Measurements from ENCODE around the gene YPEL1. TPM values are rescaled to one million over a fixed set of nuclear protein-coding genes. Genes with fewer than 3 reads are reported as not detected.

The YPEL1 gene
- total and polyA plus RNA-seq, 9 donors: 12.1 to 20.7 (median 18.3) TPM

DNA sequence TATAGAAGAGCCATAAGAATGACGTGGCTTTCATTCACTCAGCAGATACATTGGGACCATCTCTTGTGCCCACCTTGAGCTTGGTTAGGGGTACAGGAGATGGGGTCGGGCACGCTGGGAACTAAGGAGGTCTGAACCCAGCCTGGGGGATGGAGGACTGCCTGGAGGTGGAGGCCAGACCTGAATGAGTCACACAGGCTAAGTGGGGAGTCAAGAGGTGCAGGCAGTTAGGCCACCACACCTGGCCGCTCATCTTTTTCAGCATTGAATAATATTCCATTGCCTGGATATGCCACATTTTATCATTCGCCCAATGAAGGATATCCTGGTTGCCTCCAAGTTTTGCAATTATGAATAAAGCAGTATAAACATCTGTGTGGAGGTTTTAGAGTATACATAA is 73.6 kb downstream of the YPEL1 start:
- no peak overlapping the region for H3K27ac ChIP-seq (ENCODE audit: low read length)
- H3K9me3 ChIP-seq (replicated peaks; ENCODE audit: control insufficient read depth, low read depth, low read length): no peaks in the 10 kb centered on the region
- no peaks in the 10 kb centered on the region for H3K36me3 ChIP-seq (ENCODE audit: control insufficient read depth, insufficient read depth, low read length)
- no peak for DNase-seq
- peaks cover 10% of the 10 kb centered on the region for H3K27me3 ChIP-seq (ENCODE audit: control insufficient read depth, insufficient read depth, low read length)
- no peak overlapping the region for H3K4me3 ChIP-seq (ENCODE audit: low read length)
- WGBS (ENCODE audit: insufficient coverage): 86% methylated on average over 3 of the region's 5 CpGs
- peaks cover 17% of the 10 kb centered on the region for H3K4me1 ChIP-seq (ENCODE audit: control insufficient read depth, insufficient read depth, low read length)

DNA sequence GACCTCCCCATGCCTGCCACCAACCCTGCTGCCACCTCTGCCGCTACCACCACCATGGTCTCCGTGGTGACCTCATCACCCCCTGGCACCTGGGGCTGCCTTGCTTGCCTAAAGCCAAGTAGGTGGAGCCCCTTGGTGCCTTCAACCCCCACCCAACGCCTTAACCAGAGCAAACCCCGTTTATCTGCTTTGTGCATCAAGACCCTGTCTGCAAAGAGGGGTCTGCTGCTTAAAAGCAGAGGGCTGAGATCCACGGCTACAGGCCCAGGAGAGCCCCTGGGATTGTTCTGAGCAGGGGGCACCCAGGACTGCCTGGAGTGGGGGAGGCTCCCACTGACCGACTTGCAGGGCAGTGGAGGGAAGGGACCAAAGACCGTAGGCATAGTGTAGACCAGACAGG is 74.7 kb downstream of the YPEL1 start:
- 75% methylated on average over 6 of the region's 7 CpGs for WGBS (ENCODE audit: insufficient coverage)
- H3K36me3 ChIP-seq (ENCODE audit: control insufficient read depth, insufficient read depth, low read length): no peaks in the 10 kb centered on the region
- no peaks in the 10 kb centered on the region for H3K9me3 ChIP-seq (replicated peaks; ENCODE audit: control insufficient read depth, low read depth, low read length)
- no peak overlapping the region for H3K4me3 ChIP-seq (ENCODE audit: low read length)
- H3K4me1 ChIP-seq (ENCODE audit: control insufficient read depth, insufficient read depth, low read length): peaks cover 12% of the 10 kb centered on the region
- no peak for DNase-seq
- H3K27me3 ChIP-seq (ENCODE audit: control insufficient read depth, insufficient read depth, low read length): peaks cover 10% of the 10 kb centered on the region
- no peak overlapping the region for H3K27ac ChIP-seq (ENCODE audit: low read length)

DNA sequence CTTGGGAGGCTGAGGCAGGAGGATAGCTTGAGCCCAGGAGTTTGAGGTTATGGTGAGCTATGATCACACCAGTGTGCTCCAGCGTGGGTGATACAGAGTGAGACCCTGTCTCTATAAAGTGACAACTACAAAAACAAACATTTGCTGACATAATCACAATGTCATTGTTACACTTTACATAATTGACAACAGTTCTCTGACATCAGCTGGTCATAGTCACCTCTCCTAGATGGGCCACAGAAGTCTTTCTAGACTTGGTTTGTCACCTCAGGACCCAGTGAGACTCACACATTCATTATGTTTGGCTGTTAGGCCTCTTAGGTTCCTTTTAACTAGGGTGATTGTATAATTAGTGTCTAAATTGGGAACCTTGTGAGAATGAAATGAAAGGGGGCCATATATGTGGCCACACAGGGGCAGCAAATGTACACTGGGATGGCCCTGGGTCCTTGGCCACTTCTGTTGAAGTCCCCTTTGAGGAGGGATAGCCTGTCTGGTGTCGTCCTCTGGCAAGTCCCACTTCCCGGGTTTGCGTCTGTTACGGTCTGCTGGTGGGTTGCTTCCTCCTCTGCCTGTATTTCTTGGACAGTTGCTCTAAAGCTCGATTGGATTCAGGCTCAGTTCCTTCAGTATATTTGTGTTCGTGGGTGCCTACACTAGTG is 75.6 kb downstream of the YPEL1 start:
- H3K27me3 ChIP-seq (ENCODE audit: control insufficient read depth, insufficient read depth, low read length): peaks cover 10% of the 10 kb centered on the region
- DNase-seq: no peak
- WGBS (ENCODE audit: insufficient coverage): 68% methylated on average over 6 of the region's 7 CpGs
- H3K4me1 ChIP-seq (ENCODE audit: control insufficient read depth, insufficient read depth, low read length): peaks cover 8% of the 10 kb centered on the region
- H3K36me3 ChIP-seq (ENCODE audit: control insufficient read depth, insufficient read depth, low read length): no peaks in the 10 kb centered on the region
- H3K27ac ChIP-seq (ENCODE audit: low read length): no peak overlapping the region
- no peak overlapping the region for H3K4me3 ChIP-seq (ENCODE audit: low read length)
- H3K9me3 ChIP-seq (replicated peaks; ENCODE audit: control insufficient read depth, low read depth, low read length): no peaks in the 10 kb centered on the region

DNA sequence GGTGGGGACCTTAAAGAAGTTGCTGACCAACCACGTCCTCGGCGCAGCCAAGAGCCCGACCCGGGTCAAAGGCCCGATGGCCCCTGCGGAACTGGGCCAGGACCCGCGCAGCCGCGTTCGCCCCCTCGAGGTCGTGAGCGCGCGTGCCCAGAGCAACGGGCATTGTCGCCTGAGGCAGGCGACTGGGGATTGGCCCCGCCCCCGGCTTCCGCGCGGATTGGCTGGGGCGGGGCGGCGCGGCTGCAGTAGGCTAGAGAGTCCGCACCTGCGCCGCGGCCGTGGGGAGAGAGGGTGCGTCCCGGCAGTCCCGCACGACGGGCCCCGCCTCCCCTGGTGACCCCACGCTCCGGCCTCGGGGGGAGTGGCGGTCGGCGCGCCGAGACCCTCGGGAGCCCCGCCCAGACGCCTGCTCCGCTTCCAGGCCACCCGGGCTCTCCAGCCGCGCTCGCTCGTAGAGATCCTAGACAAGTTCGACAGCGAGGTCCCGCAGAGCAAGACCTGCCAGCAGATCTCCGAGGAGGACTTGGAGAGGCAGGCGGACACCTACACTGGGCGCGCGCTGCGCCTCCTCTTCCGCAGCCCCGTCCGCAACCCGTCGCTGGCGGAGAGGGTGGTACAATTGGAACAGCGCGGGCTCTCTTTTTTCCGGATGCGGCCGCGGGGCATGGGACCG is 78.1 kb downstream of the YPEL1 start:
- peak; percentile 72 for DNase-seq
- H3K36me3 ChIP-seq (ENCODE audit: control insufficient read depth, insufficient read depth, low read length): peaks cover 13% of the 10 kb centered on the region
- H3K4me1 ChIP-seq (ENCODE audit: control insufficient read depth, insufficient read depth, low read length): peaks cover 17% of the 10 kb centered on the region
- peak overlapping the region; percentile 46 for H3K4me3 ChIP-seq (ENCODE audit: low read length)
- no peak overlapping the region for H3K27ac ChIP-seq (ENCODE audit: low read length)
- under 1% methylated on average over 75 of the region's 79 CpGs for WGBS (ENCODE audit: insufficient coverage)
- peaks cover 10% of the 10 kb centered on the region for H3K27me3 ChIP-seq (ENCODE audit: control insufficient read depth, insufficient read depth, low read length)
- no peaks in the 10 kb centered on the region for H3K9me3 ChIP-seq (replicated peaks; ENCODE audit: control insufficient read depth, low read depth, low read length)

DNA sequence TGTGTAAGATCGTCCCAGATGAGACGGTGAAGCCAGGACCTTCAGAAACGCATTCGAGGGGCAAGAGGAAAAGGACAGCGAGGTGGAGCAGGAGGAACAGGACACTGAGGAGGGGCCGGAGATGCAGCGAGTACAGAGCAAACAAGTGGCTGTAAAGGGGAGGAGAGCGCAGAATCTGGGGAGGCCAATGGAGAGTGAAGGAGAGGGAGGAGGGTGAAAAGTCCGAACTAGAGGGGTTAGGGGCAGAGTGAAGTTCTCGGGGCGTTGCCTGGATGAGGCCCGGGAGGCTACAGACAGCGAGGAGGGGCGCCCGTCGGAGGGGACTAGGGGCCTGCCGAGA is 78.6 kb downstream of the YPEL1 start:
- DNase-seq: no peak
- Histone ChIP-seq H3K4me3 (ENCODE audit: low read length) (peak overlapping the region; percentile 46), H3K27me3 (ENCODE audit: control insufficient read depth, insufficient read depth, low read length) (peaks cover 10% of the 10 kb centered on the region), H3K9me3 (replicated peaks; ENCODE audit: control insufficient read depth, low read depth, low read length) (no peaks in the 10 kb centered on the region), H3K36me3 (ENCODE audit: control insufficient read depth, insufficient read depth, low read length) (peaks cover 13% of the 10 kb centered on the region), H3K27ac (ENCODE audit: low read length) (no peak overlapping the region), H3K4me1 (ENCODE audit: control insufficient read depth, insufficient read depth, low read length) (peaks cover 20% of the 10 kb centered on the region)
- WGBS (ENCODE audit: insufficient coverage): 18% methylated on average over 17 of the region's 17 CpGs

DNA sequence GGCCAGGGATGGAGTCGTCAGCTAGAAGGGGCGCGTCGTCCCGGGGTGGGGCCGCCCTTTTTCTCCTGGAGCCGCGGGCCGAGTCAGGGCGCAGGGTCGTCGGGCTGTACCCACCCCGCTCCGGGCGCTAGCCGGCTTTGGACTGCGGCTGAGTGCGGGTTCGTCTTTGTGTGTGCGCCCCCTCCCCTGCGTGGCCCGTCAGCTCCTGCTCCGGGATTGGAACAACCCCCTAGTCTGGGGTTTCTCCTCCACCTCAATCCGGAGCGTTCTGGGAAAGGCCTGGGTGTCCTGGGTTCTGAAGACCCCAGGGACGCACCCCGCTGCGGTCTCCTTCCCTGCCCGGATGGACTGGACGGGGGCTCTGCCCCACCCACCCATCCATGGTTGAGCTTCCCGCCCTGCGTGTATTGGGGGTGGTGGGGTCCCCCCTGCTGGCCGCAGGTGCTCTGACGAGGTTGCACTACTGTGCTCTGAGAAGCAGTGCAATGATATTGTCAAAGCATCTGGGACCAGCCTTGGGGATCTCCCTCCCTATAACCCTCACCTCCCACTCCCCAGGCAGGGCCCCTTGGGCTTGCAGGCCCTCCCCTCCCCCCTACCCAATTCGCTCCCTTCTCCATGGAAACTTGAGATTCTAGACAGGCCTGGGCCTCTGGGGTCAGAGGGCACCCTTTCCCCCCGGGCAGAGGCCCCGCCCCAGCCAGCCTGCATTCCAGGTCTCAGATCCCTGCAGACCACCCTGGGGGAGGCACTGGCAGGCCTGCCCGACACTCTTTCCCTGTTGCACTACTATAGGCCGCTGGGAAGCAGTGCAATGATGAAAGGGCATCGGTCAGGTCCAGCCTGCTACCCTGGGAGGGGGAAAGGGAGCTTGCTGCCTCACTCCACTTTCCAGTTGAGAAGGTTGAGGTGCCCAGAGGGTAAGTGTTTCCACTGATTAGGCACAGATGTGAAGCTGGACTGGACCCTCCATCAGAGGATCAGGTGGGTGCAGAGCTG is 82.7 kb downstream of the YPEL1 start:
- no peaks in the 10 kb centered on the region for H3K9me3 ChIP-seq (replicated peaks; ENCODE audit: control insufficient read depth, low read depth, low read length)
- no peaks in the 10 kb centered on the region for H3K27me3 ChIP-seq (ENCODE audit: control insufficient read depth, insufficient read depth, low read length)
- H3K36me3 ChIP-seq (ENCODE audit: control insufficient read depth, insufficient read depth, low read length): peaks cover 13% of the 10 kb centered on the region
- H3K4me3 ChIP-seq (ENCODE audit: low read length): peak overlapping the region; percentile 69
- H3K4me1 ChIP-seq (ENCODE audit: control insufficient read depth, insufficient read depth, low read length): peaks cover 29% of the 10 kb centered on the region
- no peak for DNase-seq
- 4% methylated on average over 29 of the region's 40 CpGs for WGBS (ENCODE audit: insufficient coverage)
- no peak overlapping the region for H3K27ac ChIP-seq (ENCODE audit: low read length)

DNA sequence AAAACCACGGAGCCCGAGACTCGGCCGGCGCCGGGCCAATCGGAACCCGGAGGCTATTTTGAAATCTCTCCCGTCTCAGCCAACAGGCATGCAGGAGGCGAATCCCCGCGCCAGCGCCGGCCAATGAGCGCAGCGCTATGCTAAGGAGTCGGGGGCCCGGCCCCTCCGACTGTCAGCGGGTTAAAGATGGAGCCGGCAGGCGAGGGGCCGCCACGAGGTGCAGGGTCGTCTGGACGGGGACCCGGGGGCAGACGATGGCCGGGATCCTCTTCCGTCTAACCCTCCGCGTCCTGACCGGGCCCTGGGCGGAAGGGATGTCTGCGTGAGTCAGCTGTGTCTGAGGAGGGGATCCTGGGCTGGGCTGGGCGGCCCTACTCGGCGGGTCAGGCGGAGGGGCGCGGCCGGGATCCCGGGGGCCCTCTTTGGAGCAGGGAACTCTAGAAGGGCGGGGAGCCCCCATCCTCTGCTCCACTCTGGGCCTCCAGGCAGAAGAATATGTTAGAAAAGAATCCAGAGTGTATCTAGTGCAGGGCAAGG is 83.5 kb downstream of the YPEL1 start:
- peak overlapping the region; percentile 62 for H3K27ac ChIP-seq (ENCODE audit: low read length)
- under 1% methylated on average over 43 of the region's 44 CpGs for WGBS (ENCODE audit: insufficient coverage)
- DNase-seq: peak; percentile 96
- peaks cover 13% of the 10 kb centered on the region for H3K36me3 ChIP-seq (ENCODE audit: control insufficient read depth, insufficient read depth, low read length)
- H3K4me3 ChIP-seq (ENCODE audit: low read length): peak overlapping the region; percentile 69
- H3K9me3 ChIP-seq (replicated peaks; ENCODE audit: control insufficient read depth, low read depth, low read length): no peaks in the 10 kb centered on the region
- H3K4me1 ChIP-seq (ENCODE audit: control insufficient read depth, insufficient read depth, low read length): peaks cover 24% of the 10 kb centered on the region
- no peaks in the 10 kb centered on the region for H3K27me3 ChIP-seq (ENCODE audit: control insufficient read depth, insufficient read depth, low read length)

DNA sequence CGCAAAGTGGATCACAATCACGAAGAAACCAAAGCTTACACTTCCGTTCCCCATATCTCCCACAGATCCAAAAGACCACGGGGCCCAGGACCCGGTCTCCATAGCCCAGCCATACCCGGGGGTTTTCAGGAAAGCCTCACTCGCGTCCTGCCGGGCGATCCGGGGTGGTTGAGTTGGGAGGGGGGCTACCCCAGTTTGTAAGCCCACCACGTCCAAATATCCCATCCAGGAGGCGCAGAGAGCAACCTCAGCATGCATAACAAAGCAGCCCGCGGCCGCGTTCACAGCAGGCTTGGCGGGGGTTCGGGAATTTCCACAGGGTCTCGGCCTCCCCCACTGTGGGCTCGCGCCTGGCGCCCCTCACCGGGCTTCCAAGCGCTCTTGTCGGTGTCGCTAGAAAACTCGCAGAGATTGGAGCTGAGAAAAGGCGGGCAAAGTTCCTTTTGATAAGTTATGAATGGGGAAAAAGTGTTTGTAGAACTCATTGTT is 84.0 kb downstream of the YPEL1 start:
- no peak for DNase-seq
- H3K27ac ChIP-seq (ENCODE audit: low read length): peak overlapping the region; percentile 62
- peaks cover 25% of the 10 kb centered on the region for H3K4me1 ChIP-seq (ENCODE audit: control insufficient read depth, insufficient read depth, low read length)
- no peaks in the 10 kb centered on the region for H3K9me3 ChIP-seq (replicated peaks; ENCODE audit: control insufficient read depth, low read depth, low read length)
- peak overlapping the region; percentile 69 for H3K4me3 ChIP-seq (ENCODE audit: low read length)
- H3K36me3 ChIP-seq (ENCODE audit: control insufficient read depth, insufficient read depth, low read length): peaks cover 13% of the 10 kb centered on the region
- H3K27me3 ChIP-seq (ENCODE audit: control insufficient read depth, insufficient read depth, low read length): no peaks in the 10 kb centered on the region
- 0% methylated on average over 20 of the region's 29 CpGs for WGBS (ENCODE audit: insufficient coverage)

DNA sequence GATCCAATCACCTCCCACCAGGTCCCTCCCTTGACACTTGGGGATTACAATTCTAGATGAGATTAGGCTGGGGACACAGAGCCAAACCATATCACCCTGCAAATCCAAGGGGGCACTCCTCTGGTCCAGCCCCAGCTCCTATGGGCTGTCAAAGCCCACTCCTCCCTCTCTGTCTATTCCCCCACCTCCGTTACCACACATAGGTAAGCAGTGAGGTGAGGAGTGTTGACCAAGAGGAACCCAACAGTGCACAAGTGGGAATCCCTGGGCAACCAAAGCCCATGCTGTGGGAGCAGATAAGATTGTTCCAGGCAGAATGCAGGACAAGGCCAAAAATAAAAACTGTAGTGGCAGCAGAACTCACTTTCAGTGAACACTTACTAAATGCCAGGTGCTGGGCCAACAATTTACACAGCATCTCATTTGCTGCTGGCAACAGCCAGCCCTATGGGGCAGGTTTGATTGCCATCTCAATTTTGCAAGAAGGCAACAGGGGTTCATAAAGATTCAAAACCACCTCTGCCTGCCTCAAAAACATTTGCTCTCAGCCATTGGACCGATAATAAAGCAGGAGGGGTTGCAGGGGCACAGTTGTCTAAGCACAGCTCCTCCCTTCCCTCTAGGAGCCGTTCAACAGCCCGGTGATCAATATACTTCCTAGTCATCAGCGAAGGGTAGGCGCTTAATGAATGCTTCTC is 84.6 kb downstream of the YPEL1 start:
- Histone ChIP-seq H3K4me3 (ENCODE audit: low read length) (peak overlapping the region; percentile 69), H3K27ac (ENCODE audit: low read length) (no peak overlapping the region), H3K36me3 (ENCODE audit: control insufficient read depth, insufficient read depth, low read length) (peaks cover 13% of the 10 kb centered on the region), H3K27me3 (ENCODE audit: control insufficient read depth, insufficient read depth, low read length) (no peaks in the 10 kb centered on the region), H3K9me3 (replicated peaks; ENCODE audit: control insufficient read depth, low read depth, low read length) (no peaks in the 10 kb centered on the region), H3K4me1 (ENCODE audit: control insufficient read depth, insufficient read depth, low read length) (peaks cover 27% of the 10 kb centered on the region)
- DNase-seq: no peak
- 11% methylated on average over 5 of the region's 6 CpGs for WGBS (ENCODE audit: insufficient coverage)
